Activated CD4-positive, alpha-beta T cell treated with anti-CD3 and anti-CD28 coated beads for 36 hours (primary cell): ENCODE results near the gene CAMK1D. TPM values are rescaled to one million over a fixed set of nuclear protein-coding genes. Genes with fewer than 3 reads are reported as not detected.
"Not testable (repeated sequence)": the region's sequence is repeated elsewhere in the genome, so short reads cannot be mapped to it uniquely, and the experiment has no call there.

ENCODE experiments used
- ATAC-seq: fragments of 200-7000 bp; cut with Tn5 transposase; one replicate; pipeline ENCODE4 v1.10.0; 2021; ENCODE audit warnings: mild to moderate bottlenecking, moderate library complexity
- CTCF ChIA-PET: fragments of 350-600 bp; sonication (Branson Sonifier 250); formaldehyde crosslinking; loops from one replicate; lab custom pipeline; 2021; ENCODE audit warnings: antibody characterized with exemption; lab: Charles Lee
- POLR2A ChIA-PET: fragments of 350-600 bp; sonication (Branson Sonifier 250); formaldehyde crosslinking; loops from one replicate; lab custom pipeline; 2021; ENCODE audit warnings: antibody characterized with exemption, inconsistent platforms; lab: Charles Lee
- DNase-seq: peaks from one replicate; pipeline ENCODE4 v3.0.0-alpha.2; 2020
- H3K27ac Mint-ChIP-seq: one replicate; pipeline ENCODE4 v1.8.0; 2021; ENCODE audit warnings: mixed read lengths
- H3K27me3 Mint-ChIP-seq: one replicate; pipeline ENCODE4 v1.8.0; 2021; ENCODE audit warnings: mixed read lengths
- H3K36me3 Mint-ChIP-seq: one replicate; pipeline ENCODE4 v1.8.0; 2021; ENCODE audit warnings: low read depth, mixed read lengths
- H3K4me1 Mint-ChIP-seq: one replicate; pipeline ENCODE4 v1.8.0; 2021; ENCODE audit warnings: mixed read lengths
- H3K4me3 Mint-ChIP-seq: one replicate; pipeline ENCODE4 v1.8.0; 2021; ENCODE audit warnings: mild to moderate bottlenecking, moderate library complexity, mixed read lengths
- H3K9me3 Mint-ChIP-seq: one replicate; pipeline ENCODE4 v1.8.0; 2021; ENCODE audit warnings: low read depth, mixed read lengths
- intact Hi-C, 2 experiments: fragments of 100-400 bp; cut with DNase I in 1 of 2; cut with micrococcal nuclease in 1 of 2; formaldehyde crosslinking; loops; one replicate each; pipeline versions ENCODE4 v1.14.2 to v1.15.1; 2022 to 2024; cut with DNase I, micrococcal nuclease
- total RNA-seq, 2 experiments: library from RNA; stranded (reverse); gene quantifications; one replicate each; pipeline ENCODE4 v1.2.3, GENCODE V29; 2021

CAMK1D gene
- total RNA-seq, 2 experiments from 2014 or later: 16.0 to 16.3 TPM

DNA sequence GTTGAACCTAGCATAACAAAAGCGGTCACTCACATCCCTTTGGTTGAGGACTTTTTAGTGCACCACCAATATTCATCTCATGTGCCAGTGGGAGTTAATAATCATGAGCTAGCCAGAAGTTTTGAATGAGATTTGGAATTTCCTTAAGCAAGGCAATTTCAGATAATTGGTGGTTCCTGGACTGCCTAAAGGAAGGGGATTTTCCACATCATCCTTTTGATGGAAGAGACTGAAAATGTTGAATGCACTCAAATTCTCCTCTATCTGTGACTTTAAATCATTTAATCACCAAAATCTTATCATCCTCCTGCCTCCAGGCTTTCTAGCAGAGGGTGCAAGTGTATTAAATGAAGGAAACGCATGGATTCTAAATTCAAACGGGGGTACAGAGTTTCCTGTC is 391.5 kb downstream of the CAMK1D start:
- H3K27me3 Mint-ChIP-seq: no peaks in the 10 kb centered on the region
- DNase-seq: no peak
- no peaks in the 10 kb centered on the region for H3K4me1 Mint-ChIP-seq
- ChIA-PET POLR2A (no interaction called here), CTCF (interaction anchor here (0.6 kb wide), 1 partner anchor 12 kb away, joined by 5 read pairs; no protein-coding TSS in a partner anchor)
- H3K36me3 Mint-ChIP-seq: no peaks in the 10 kb centered on the region
- intact Hi-C loops: no loop called here
- H3K9me3 Mint-ChIP-seq: no peaks in the 10 kb centered on the region
- H3K4me3 Mint-ChIP-seq: no peak overlapping the region
- no peak for ATAC-seq
- H3K27ac Mint-ChIP-seq: no peak overlapping the region

DNA sequence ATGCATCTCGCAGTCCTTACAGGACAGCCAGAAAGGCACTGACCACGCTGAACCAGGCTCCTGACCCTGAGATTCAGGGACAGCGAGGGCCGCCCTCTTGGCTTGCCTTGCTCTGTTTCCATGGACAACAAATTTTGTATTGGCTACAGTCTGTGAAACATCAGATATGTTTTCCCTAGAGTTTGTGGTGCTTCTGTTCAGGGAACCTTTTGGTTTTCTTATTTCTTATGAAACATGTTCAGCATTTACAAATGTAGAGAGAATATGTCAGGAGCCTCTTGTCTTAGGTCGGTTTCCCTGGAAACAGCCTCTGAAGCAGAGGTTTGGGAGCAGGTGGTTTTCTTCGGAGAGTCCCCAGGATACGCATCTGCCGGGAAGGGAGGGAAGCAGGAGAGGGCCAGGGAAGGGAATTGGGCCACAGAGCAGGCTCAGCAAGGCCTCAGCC is 392.0 kb downstream of the CAMK1D start:
- CTCF ChIA-PET: interaction anchor here (0.6 kb wide), 1 partner anchor 12 kb away, joined by 5 read pairs; no protein-coding TSS in a partner anchor
- Mint-ChIP-seq H3K4me3 (no peak overlapping the region), H3K4me1 (no peaks in the 10 kb centered on the region), H3K9me3 (no peaks in the 10 kb centered on the region), H3K27ac (no peak overlapping the region), H3K27me3 (no peaks in the 10 kb centered on the region), H3K36me3 (no peaks in the 10 kb centered on the region)
- intact Hi-C loops: no loop called here
- DNase-seq: no peak
- POLR2A ChIA-PET: no interaction called here
- no peak for ATAC-seq

DNA sequence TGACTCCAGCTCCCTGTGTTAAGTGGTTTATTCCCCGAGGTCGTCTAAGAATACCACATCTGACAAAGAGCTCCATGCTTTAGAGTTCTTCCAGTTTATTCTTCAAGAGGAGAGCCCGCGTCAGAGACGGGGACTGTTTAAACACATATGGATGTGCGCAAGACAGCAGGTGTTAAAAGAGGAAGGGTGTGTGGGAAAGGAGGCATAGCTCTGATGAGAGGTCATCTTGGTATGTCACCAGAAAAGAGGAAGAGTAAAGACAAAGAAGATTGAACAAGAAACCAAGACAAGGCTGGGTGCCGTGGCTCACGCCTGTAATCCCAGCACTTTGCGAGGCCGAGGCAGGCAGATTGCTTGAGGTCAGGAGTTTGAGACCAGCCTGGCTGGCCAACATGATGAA is 393.4 kb downstream of the CAMK1D start:
- Mint-ChIP-seq H3K36me3 (no peaks in the 10 kb centered on the region), H3K9me3 (no peaks in the 10 kb centered on the region), H3K4me3 (no peak overlapping the region), H3K27ac (no peak overlapping the region), H3K4me1 (no peaks in the 10 kb centered on the region), H3K27me3 (no peaks in the 10 kb centered on the region)
- POLR2A ChIA-PET: no interaction called here
- CTCF ChIA-PET: no interaction called here
- intact Hi-C loops: no loop called here
- no peak for ATAC-seq
- DNase-seq: no peak

DNA sequence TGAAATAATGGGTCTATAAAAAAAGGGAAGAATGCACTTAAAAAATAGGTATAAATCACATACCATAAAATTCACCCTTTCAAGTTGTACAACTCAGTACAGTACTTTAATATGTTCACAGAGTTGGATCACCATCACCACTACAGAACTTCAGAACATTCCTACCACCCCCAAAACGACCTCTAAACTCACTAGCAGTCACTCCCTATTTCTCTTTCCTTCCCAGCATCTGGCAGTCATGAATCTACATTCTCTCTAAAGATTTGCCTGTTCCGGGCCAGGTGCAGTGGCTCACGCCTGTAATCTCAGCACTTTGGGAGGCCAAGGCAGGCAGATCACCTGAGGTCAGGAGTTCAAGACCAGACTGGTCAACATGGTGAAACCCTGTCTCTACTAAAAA is 394.1 kb downstream of the CAMK1D start:
- H3K27ac Mint-ChIP-seq, H3K27me3 Mint-ChIP-seq, intact Hi-C loops, H3K36me3 Mint-ChIP-seq, H3K4me1 Mint-ChIP-seq, ATAC-seq, H3K4me3 Mint-ChIP-seq, H3K9me3 Mint-ChIP-seq, DNase-seq, POLR2A ChIA-PET, CTCF ChIA-PET: not testable (repeated sequence)

DNA sequence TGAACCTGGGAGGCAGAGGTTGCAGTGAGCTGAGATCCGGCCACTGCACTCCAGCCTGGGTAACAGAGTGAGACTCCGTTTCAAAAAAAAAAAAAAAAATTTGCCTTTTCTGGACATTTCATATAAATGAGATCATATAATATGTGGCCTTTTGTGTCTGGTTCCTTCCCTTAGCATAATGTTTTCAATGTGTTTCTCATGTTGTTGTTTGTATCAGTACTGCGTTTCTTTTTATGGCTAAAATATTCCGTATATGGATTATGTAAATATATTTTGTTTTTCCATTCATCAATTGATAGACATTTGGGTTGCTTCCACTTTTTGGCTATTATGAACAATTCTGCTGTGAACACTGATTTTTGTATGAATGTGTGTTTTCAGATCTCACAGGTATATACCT is 394.6 kb downstream of the CAMK1D start:
- no peaks in the 10 kb centered on the region for H3K4me1 Mint-ChIP-seq
- no peaks in the 10 kb centered on the region for H3K36me3 Mint-ChIP-seq
- ChIA-PET POLR2A (interaction anchor here (0.6 kb wide), 1 partner anchor 37 kb away, joined by 5 read pairs; no protein-coding TSS in a partner anchor), CTCF (no interaction called here)
- H3K27me3 Mint-ChIP-seq: no peaks in the 10 kb centered on the region
- ATAC-seq (no peak), DNase-seq (no peak)
- H3K27ac Mint-ChIP-seq: no peak overlapping the region
- H3K4me3 Mint-ChIP-seq: no peak overlapping the region
- H3K9me3 Mint-ChIP-seq: no peaks in the 10 kb centered on the region
- intact Hi-C loops: no loop called here

DNA sequence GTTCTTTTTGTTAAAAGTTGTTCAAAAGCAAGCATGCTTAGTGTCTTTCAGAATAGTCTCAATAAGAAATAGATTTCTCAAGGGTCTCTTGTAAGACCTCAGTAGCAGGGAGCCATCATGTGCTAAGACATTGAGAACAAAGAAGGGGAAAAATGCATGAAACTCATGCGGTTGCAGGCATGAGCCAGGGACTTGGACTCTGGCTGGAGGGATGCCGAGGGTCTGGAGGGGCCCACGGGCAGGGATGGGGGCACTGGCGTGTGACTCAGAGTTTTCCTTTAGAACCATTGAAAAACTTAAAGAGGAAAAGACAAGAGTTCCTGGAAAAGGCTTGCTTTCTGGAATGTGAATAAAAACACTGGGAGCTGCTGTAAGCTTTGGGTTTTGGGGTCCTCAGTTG is 398.8 kb downstream of the CAMK1D start:
- ATAC-seq (no peak), DNase-seq (no peak)
- POLR2A ChIA-PET: interaction anchor here (0.6 kb wide), 1 partner anchor 930 kb away, joined by 3 read pairs; no protein-coding TSS in a partner anchor
- CTCF ChIA-PET: interaction anchor here (0.6 kb wide), 1 partner anchor 34 kb away, joined by 3 read pairs; no protein-coding TSS in a partner anchor
- H3K36me3 Mint-ChIP-seq: no peaks in the 10 kb centered on the region
- no peak overlapping the region for H3K4me3 Mint-ChIP-seq
- intact Hi-C loops: no loop called here
- H3K4me1 Mint-ChIP-seq: no peaks in the 10 kb centered on the region
- H3K9me3 Mint-ChIP-seq: no peaks in the 10 kb centered on the region
- H3K27me3 Mint-ChIP-seq: no peaks in the 10 kb centered on the region
- no peak overlapping the region for H3K27ac Mint-ChIP-seq

GRCh38 chr10:12749760-12750478 is 400.6 kb downstream of the CAMK1D start:
- DNase-seq (no peak), ATAC-seq (no peak)
- Mint-ChIP-seq H3K36me3 (no peaks in the 10 kb centered on the region), H3K27ac (no peak overlapping the region), H3K9me3 (no peaks in the 10 kb centered on the region), H3K27me3 (no peaks in the 10 kb centered on the region), H3K4me3 (no peak overlapping the region), H3K4me1 (no peaks in the 10 kb centered on the region)
- CTCF ChIA-PET: interaction anchor here (0.9 kb wide), 1 partner anchor 99 kb away, joined by 5 read pairs; no protein-coding TSS in a partner anchor
- intact Hi-C loops: no loop called here
- POLR2A ChIA-PET: no interaction called here

DNA sequence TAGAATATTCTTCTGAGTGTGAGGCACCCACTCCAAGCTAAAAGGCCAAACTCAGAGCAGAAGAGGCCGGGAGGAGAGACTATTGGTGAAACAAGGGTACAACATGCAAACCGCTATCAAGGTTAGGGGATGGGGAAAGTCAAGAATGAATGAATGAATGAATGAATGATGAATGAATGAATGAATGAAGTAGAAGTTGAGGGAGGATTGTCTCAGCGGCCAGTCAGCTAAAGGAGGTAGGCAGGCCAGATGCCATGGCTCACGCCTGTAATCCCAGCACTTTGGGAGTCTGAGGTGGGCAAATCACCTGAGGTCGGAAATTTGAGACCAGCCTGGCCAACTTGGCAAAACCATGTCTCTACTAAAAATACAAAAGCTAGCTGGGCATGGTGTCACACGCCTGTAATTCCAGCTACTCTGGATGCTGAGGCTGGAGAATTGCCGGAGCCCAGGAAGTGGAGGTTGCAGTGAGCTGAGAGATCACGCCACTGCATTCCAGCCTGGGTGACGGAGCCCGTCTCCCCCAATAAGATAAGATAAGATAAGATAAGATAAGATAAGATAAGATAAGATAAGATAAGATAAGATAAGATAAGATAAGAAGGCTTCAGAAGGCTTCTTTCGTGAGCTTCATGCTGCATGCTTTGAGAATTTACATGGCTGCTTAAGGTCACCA is 401.3 kb downstream of the CAMK1D start:
- ChIA-PET CTCF (interaction anchor here (0.7 kb wide), 1 partner anchor 526 kb away, joined by 3 read pairs; no protein-coding TSS in a partner anchor), POLR2A (no interaction called here)

DNA sequence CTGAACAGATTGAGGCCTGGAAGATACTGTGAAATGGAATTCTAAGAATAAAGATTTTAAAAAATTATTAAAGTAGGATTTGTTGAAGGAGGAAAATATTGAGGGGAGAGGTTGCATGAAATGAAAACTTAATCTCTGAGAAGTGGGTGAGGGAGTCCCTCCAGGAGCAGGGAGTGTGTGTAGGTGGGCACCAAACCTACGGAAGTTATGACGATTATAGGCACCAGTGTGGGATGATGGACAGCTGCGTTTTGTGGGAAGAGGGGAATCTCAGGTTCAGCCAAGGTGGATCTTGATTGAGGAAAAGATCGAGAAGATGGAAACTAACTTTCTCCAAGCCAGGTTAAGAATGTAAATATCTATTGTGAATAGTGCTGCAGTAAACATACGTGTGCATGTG is 405.7 kb downstream of the CAMK1D start:
- ChIA-PET POLR2A (no interaction called here), CTCF (no interaction called here)
- Mint-ChIP-seq H3K36me3 (no peaks in the 10 kb centered on the region), H3K9me3 (no peaks in the 10 kb centered on the region), H3K27me3 (no peaks in the 10 kb centered on the region), H3K4me1 (no peaks in the 10 kb centered on the region), H3K27ac (no peak overlapping the region), H3K4me3 (no peak overlapping the region)
- no peak for DNase-seq
- ATAC-seq: no peak
- intact Hi-C loops: no loop called here

More for the DNA sequence above, 401.3 kb downstream of the CAMK1D start:
- intact Hi-C loops: no loop called here
- ATAC-seq (no peak), DNase-seq (no peak)
- no peak overlapping the region for H3K27ac Mint-ChIP-seq
- H3K27me3 Mint-ChIP-seq: no peaks in the 10 kb centered on the region
- H3K4me3 Mint-ChIP-seq: no peak overlapping the region
- no peaks in the 10 kb centered on the region for H3K36me3 Mint-ChIP-seq
- H3K9me3 Mint-ChIP-seq: no peaks in the 10 kb centered on the region
- no peaks in the 10 kb centered on the region for H3K4me1 Mint-ChIP-seq

DNA sequence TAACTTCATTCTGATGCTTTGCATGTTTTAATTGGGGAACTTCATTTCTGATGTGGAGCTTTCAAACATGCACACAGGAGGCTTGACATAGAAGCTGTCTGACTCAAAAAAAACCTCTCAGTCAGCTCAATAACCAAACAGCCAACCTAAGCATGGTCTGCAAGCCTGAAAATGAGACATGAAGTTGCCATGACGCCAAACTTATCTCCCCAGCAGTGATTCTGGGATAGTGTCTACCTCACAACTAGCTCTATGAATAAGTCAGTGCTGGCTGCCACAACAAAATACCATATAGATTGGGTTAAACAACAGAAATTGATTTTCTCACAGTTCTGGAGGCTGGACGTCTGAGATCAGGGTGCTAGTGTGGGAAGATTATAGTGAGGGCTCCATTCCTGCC is 408.0 kb downstream of the CAMK1D start:
- DNase-seq (no peak), ATAC-seq (peak; percentile 36)
- Mint-ChIP-seq H3K4me3 (no peak overlapping the region), H3K27me3 (no peaks in the 10 kb centered on the region), H3K27ac (no peak overlapping the region), H3K4me1 (no peaks in the 10 kb centered on the region), H3K9me3 (no peaks in the 10 kb centered on the region), H3K36me3 (peaks cover 8% of the 10 kb centered on the region)
- intact Hi-C loops: no loop called here
- CTCF ChIA-PET: interaction anchor here (0.9 to 1.4 kb wide), 4 partner anchors 16 to 47 kb away, joined by 3 to 5 read pairs (median 3); no protein-coding TSS in a partner anchor
- POLR2A ChIA-PET: interaction anchor here (0.8 to 1.1 kb wide), 2 partner anchors 23 to 594 kb away, joined by 3 to 4 read pairs; no protein-coding TSS in a partner anchor

GRCh38 chr10:12758271-12758670 is 408.9 kb downstream of the CAMK1D start:
- H3K4me1 Mint-ChIP-seq: no peaks in the 10 kb centered on the region
- H3K27ac Mint-ChIP-seq: no peak overlapping the region
- DNase-seq: no peak
- ChIA-PET CTCF (interaction anchor here (1.4 kb wide), 1 partner anchor 48 kb away, joined by 5 read pairs; no protein-coding TSS in a partner anchor), POLR2A (no interaction called here)
- no peak overlapping the region for H3K4me3 Mint-ChIP-seq
- peaks cover 8% of the 10 kb centered on the region for H3K36me3 Mint-ChIP-seq
- H3K27me3 Mint-ChIP-seq: no peaks in the 10 kb centered on the region
- intact Hi-C loops: no loop called here
- no peak for ATAC-seq
- H3K9me3 Mint-ChIP-seq: no peaks in the 10 kb centered on the region
